GM08714 (cell line): Measurements from ENCODE around the gene ATP11C.
"Not testable (repeated sequence)": the region's sequence is repeated elsewhere in the genome, so short reads cannot be mapped to it uniquely, and the experiment has no call there.

Experiments used
- H3K4me3 ChIP-seq: fragments of 200-500 bp; sonication (Bioruptor generic); 2 replicates; pipeline ENCODE4 v1.5.1; 2014; ENCODE audit warnings: mild to moderate bottlenecking, low read length, inconsistent platforms
- ZNF274 ChIP-seq: IDR thresholded peaks from 2 replicates; pipeline ENCODE4 v1.6.1; 2012; ENCODE audit warnings: mild to moderate bottlenecking, low read depth, low read length

Gene ATP11C

DNA sequence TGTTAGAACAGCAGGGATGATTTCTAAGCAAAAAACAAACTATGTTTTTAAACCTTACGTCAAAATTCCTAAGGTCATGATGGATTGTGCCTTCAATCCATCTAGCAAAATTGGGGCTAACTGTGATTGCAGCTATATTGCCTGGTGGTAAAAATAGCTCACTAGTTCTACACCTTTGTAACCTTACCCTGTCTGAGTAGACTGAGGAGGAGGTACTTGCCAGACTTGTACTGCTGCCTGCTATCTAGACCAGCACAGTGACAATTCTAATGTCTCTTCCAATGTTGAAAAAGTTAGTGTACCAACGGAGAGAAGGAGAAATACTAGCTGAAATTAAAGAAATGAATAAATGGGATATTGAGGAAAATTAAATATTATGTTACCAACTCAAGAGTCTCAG is 30.3 kb downstream of the ATP11C start:
- TF ChIP-seq ZNF274 = no peak
- no peak overlapping the region for H3K4me3 ChIP-seq

GRCh38 chrX:139898334-139898733 is 34.5 kb downstream of the ATP11C start:
- H3K4me3 ChIP-seq = no peak overlapping the region
- TF ChIP-seq ZNF274 = no peak

- no peak overlapping the region for H3K4me3 ChIP-seq
- TF ChIP-seq ZNF274 = no peak
Observed at GRCh38 chrX:139892512-139892911, 40.3 kb downstream of the ATP11C start.

GRCh38 chrX:139890991-139891700 is 41.7 kb downstream of the ATP11C start:
- no peak for TF ChIP-seq ZNF274
- H3K4me3 ChIP-seq = no peak overlapping the region

GRCh38 chrX:139889760-139890159 is 43.1 kb downstream of the ATP11C start:
- TF ChIP-seq ZNF274 = no peak
- no peak overlapping the region for H3K4me3 ChIP-seq

DNA sequence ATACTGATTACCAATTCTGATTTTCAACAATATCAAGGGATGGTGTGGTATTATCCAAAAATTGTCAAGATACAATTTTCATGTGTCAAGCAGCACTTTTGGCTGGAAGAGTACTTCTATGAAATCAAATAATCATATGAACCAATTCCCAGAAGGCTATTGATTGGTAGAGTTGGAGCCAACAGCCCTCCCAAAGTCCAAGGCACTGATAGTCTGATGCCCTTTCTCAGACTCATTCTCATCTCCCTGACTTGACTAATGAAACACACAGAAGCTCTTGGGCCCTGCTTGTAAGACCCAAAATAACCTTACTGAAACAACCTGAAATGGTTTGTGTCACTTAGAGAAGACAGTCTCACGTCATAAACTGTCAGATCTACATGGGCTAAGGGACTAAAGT is 48.9 kb downstream of the ATP11C start:
- TF ChIP-seq ZNF274 = no peak
- no peak overlapping the region for H3K4me3 ChIP-seq

GRCh38 chrX:139882299-139882698 is 50.6 kb downstream of the ATP11C start:
- TF ChIP-seq ZNF274 = no peak
- no peak overlapping the region for H3K4me3 ChIP-seq

DNA sequence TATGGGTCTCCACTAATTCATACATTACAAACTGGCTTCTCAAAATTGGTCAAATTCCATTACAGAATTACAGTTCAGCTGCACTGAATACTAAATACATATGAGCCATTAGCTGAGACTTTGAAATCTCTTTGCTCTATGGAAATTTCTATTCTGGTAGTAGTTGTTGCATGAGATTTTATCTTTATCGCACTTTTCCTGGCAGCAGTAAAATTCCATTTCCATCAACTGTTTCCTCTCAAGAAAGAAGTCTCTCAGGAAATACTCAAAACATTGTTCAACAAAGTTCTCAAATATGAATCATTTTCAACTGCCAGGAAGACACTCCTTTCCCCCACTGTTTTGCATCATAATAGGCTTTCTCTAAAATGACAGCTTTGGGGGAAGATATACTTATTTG is 51.3 kb downstream of the ATP11C start:
- no peak overlapping the region for H3K4me3 ChIP-seq
- no peak for TF ChIP-seq ZNF274

GRCh38 chrX:139881130-139881529 is 51.7 kb downstream of the ATP11C start:
- no peak for TF ChIP-seq ZNF274
- no peak overlapping the region for H3K4me3 ChIP-seq

DNA sequence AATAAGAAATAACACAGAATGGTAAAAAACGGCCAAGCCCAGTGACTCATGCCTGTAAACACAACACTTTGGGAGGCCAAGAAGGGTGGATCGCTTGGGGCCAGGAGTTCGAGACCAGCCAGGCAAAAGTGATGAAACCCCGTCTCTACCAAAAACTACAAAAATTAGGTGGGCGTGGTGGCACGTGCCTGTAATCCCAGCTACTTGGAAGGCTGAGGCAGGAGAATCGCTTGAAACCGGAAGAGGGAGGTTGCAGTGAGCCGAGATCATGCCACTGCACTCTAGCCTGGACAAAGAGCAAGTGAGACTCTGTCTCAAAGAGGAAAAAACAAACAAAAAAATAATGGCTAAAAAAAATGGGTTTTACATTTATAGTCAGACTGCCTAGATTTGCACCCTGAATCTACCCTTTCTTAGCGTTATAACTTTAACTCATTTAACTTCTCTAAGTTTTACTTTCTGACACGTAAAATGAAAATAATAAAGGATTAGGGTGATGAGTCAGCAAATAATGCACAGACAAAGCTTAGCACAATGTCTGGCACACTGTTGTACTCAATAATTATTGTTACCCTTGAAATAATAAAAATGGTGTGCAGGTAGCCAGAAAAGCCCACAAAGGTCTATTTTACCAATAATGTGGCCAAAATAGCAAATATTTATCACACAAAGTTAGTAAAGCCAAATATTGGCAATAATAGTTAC is 55.0 kb downstream of the ATP11C start:
- no peak for TF ChIP-seq ZNF274
- H3K4me3 ChIP-seq = no peak overlapping the region

DNA sequence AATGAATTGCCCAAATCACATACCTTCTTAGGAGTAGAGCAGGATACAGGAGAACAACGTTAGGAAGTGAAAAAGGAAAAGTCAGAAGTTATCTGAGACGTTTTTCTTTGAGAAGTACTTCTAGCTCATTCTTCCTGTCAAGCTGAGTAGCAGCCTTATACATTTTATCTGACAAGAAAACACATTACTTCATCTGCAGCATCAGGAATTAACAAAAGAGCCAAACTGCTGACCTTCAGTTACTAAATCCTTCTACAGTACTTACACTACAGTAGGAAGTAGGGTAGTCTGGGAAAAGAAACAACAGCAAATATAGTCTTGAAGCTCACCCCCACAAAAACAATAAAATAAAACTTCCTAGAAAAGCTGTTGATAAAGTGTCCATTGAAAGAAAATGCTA is 57.0 kb downstream of the ATP11C start:
- no peak overlapping the region for H3K4me3 ChIP-seq
- TF ChIP-seq ZNF274 = no peak

GRCh38 chrX:139869796-139870195 is 63.1 kb downstream of the ATP11C start:
- H3K4me3 ChIP-seq = no peak overlapping the region
- no peak for TF ChIP-seq ZNF274

GRCh38 chrX:139864640-139865039 is 68.2 kb downstream of the ATP11C start:
- TF ChIP-seq ZNF274 = no peak
- no peak overlapping the region for H3K4me3 ChIP-seq

- TF ChIP-seq ZNF274 = no peak
- H3K4me3 ChIP-seq = no peak overlapping the region
Observed at GRCh38 chrX:139862208-139862607, 70.6 kb downstream of the ATP11C start.

DNA sequence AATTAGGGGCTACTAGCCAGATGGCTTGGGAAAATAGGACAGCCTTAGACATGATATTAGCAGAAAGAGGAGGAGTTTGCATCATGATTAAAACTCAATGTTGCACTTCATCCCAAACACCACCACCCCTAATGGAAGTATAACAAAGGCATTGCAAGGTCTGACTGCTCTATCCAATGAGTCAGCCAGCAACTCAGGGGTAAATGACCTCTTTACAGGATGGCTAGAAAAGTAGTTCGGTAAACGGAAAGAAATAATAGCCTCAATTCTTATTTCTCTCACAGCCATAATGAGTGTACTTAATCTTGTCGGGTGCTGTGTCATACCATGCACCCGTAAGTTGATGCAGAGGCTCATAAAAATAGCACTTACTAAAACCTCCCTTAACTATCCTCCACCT is 76.0 kb downstream of the ATP11C start:
- not testable (repeated sequence) for H3K4me3 ChIP-seq
